Measurements from ENCODE around the gene RNF150.

DNA sequence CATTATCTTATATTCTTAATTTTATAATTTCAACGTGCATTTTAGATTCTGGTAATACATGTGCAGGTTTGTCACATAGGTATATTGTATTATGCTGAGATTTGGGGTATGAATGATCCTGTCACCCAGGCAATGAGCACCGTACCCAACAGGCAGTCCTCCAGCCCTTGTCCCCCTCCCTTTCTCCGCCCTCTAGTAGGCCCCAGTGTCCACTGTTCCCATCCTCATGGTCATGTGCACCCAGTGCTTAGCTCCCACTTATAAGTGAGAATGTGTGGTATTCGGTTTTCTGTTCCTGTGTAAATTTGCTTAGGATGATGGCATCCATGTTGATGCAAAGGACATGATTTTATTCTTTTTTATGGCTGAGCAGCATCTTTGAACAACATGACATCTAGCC, 70.6 kb downstream of the RNF150 start:
- TF ChIP-seq SP2 (tag by site-specific recombination; IDR thresholded peaks at IDR 0.05) (no peak), SALL2 (tag by site-specific recombination; IDR thresholded peaks at IDR 0.05; ENCODE audit: borderline replicate concordance) (no peak), ZNF473 (tag by site-specific recombination; IDR thresholded peaks at IDR 0.05) (no peak)
